HL-60 (cell line): ENCODE data around the gene CLIC4.

Experiments
- DNase-seq, 2 experiments: peaks; one replicate each; pipeline ENCODE4 v3.0.0-alpha.2; 2010 to 2020; ENCODE audit warnings: low read depth in 1 of 2, low spot score in 1 of 2
- H3K27ac ChIP-seq: fragments of 250-450 bp; sonication (Bioruptor Pico); replicated peaks from 2 replicates; pipeline ENCODE4 v1.5.1; 2020; ENCODE audit warnings: mild to moderate bottlenecking, moderate library complexity
- H3K27me3 ChIP-seq: fragments of 250-450 bp; sonication (Bioruptor Pico); 2 replicates; pipeline ENCODE4 v1.5.1; 2021; ENCODE audit warnings: mild to moderate bottlenecking, moderate library complexity; ENCODE audit not compliant: insufficient read depth, poor library complexity, severe bottlenecking
- H3K4me3 ChIP-seq: replicated peaks from 2 replicates; pipeline ENCODE4 v1.5.1; 2011; ENCODE audit warnings: mild to moderate bottlenecking, control low read depth, low read length; ENCODE audit not compliant: insufficient read depth
- GABPA ChIP-seq: IDR thresholded peaks from 2 replicates; pipeline ENCODE4 v1.6.1; 2012; ENCODE audit warnings: low read depth
- POLR2AphosphoS5 ChIP-seq: IDR thresholded peaks from 2 replicates; pipeline ENCODE4 v1.6.1; 2012; ENCODE audit warnings: low read depth
- SPI1 ChIP-seq: IDR thresholded peaks from 2 replicates; pipeline ENCODE4 v1.6.1; 2012; ENCODE audit warnings: low read depth, mild to moderate bottlenecking, borderline replicate concordance
- TF ChIP-seq, protein P1 (sequence below): IDR thresholded peaks from one replicate; pipeline ENCODE4 v1.5.1; 2011; ENCODE audit warnings: low read length, control low read depth, inconsistent platforms; ENCODE audit not compliant: insufficient read depth
- TF ChIP-seq, protein P2 (sequence below): IDR thresholded peaks from 2 replicates; pipeline ENCODE4 v1.6.1; 2012; ENCODE audit warnings: low read depth; ENCODE audit not compliant: insufficient replicate concordance

CLIC4 gene

DNA sequence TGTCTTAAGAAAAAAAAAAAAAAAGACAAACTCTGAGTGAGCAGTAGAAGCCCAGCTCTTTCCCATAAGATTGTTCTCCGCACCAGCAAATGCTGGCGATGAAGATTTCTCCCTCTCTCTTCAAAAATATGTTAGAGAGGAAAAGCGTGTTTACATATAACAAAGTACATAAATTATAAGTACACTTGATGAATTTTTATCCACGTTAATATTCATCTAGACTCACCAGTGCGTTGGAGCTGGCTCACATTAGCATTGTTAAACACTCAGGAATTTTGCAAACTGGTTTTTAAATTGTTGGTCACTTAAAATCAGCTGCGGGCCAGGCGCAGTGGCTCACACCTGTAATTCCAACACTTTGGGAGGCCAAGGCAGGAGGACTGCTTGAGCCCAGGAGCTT is 128.8 kb downstream of the CLIC4 start:
- TF ChIP-seq, protein P1, sequence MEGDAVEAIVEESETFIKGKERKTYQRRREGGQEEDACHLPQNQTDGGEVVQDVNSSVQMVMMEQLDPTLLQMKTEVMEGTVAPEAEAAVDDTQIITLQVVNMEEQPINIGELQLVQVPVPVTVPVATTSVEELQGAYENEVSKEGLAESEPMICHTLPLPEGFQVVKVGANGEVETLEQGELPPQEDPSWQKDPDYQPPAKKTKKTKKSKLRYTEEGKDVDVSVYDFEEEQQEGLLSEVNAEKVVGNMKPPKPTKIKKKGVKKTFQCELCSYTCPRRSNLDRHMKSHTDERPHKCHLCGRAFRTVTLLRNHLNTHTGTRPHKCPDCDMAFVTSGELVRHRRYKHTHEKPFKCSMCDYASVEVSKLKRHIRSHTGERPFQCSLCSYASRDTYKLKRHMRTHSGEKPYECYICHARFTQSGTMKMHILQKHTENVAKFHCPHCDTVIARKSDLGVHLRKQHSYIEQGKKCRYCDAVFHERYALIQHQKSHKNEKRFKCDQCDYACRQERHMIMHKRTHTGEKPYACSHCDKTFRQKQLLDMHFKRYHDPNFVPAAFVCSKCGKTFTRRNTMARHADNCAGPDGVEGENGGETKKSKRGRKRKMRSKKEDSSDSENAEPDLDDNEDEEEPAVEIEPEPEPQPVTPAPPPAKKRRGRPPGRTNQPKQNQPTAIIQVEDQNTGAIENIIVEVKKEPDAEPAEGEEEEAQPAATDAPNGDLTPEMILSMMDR, result no peak
- TF ChIP-seq, protein P2, sequence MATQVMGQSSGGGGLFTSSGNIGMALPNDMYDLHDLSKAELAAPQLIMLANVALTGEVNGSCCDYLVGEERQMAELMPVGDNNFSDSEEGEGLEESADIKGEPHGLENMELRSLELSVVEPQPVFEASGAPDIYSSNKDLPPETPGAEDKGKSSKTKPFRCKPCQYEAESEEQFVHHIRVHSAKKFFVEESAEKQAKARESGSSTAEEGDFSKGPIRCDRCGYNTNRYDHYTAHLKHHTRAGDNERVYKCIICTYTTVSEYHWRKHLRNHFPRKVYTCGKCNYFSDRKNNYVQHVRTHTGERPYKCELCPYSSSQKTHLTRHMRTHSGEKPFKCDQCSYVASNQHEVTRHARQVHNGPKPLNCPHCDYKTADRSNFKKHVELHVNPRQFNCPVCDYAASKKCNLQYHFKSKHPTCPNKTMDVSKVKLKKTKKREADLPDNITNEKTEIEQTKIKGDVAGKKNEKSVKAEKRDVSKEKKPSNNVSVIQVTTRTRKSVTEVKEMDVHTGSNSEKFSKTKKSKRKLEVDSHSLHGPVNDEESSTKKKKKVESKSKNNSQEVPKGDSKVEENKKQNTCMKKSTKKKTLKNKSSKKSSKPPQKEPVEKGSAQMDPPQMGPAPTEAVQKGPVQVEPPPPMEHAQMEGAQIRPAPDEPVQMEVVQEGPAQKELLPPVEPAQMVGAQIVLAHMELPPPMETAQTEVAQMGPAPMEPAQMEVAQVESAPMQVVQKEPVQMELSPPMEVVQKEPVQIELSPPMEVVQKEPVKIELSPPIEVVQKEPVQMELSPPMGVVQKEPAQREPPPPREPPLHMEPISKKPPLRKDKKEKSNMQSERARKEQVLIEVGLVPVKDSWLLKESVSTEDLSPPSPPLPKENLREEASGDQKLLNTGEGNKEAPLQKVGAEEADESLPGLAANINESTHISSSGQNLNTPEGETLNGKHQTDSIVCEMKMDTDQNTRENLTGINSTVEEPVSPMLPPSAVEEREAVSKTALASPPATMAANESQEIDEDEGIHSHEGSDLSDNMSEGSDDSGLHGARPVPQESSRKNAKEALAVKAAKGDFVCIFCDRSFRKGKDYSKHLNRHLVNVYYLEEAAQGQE, result no peak
- TF ChIP-seq POLR2AphosphoS5 (no peak), SPI1 (no peak), GABPA (no peak)

DNA sequence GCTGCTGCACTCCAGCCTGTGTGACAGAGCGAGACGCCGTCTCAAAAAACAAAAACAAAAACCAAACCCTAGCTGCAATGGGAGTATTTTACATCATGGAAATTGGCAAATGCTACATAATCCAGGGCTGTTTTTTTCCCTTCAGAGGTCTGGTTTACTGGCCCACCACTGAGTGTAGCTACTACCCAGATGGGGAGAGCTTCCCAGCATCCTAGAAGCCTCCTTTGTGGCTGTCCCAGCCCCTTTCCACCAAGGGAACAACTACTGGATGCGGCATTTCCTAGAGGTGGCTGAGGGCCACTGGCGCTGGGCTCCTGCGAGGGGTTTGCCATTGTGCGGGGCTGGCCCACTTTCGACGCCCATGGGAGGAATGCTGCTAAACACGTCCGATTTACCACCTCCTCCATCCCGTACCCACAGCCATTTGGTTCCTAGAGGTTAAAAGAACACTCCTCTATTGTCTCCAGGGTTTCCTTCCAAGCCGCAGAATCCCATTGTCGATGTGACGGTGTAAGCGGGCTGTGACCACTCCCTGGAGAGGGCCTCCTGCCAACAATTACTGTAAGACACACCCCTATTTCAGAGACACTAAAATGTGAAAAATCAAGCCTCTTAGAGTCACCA is 129.5 kb downstream of the CLIC4 start:
- TF ChIP-seq, protein P1, result no peak
- TF ChIP-seq, protein P2, result no peak
- TF ChIP-seq POLR2AphosphoS5, result no peak
- DNase-seq, result no peak
- H3K27me3 ChIP-seq, result no peaks in the 10 kb centered on the region
- no peak overlapping the region for H3K4me3 ChIP-seq
- H3K27ac ChIP-seq, result no peak overlapping the region

More for the DNA sequence above, 128.8 kb downstream of the CLIC4 start:
- Histone ChIP-seq H3K27me3 (no peaks in the 10 kb centered on the region), H3K4me3 (no peak overlapping the region), H3K27ac (no peak overlapping the region)
- DNase-seq, result no peak

DNA sequence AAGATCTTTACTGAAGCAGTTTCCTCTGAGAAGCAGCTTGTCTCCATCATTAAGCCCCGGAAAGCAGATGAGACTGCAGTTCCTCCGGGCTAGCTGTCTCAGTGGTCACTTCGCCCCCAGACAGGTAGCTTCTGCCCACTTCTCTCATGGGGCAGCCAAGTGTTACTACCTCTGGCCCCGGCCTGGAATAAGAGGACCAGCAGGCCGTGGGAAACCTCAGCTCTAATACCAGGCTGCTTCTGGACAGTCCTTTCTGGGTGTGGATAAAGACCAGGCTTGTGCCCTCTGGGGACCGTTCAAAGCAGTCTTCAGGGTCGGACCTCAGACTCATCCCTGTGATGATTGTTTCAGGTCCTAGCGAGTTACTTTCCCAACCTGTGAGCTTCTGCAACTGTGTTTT is 130.0 kb downstream of the CLIC4 start:
- TF ChIP-seq SPI1 (no peak), GABPA (no peak), POLR2AphosphoS5 (no peak)
- TF ChIP-seq, protein P1, result no peak
- TF ChIP-seq, protein P2, result no peak
- DNase-seq, result no peak
- Histone ChIP-seq H3K4me3 (no peak overlapping the region), H3K27ac (no peak overlapping the region), H3K27me3 (no peaks in the 10 kb centered on the region)
